Left colon (tissue), 2 donors: ENCODE measurements around the gene MMEL1. TPM values are rescaled to one million over a fixed set of nuclear protein-coding genes. Genes with fewer than 3 reads are reported as not detected.
"Not testable (repeated sequence)": the region's sequence is repeated elsewhere in the genome, so short reads cannot be mapped to it uniquely, and the experiment has no call there.

ENCODE experiments used
- ATAC-seq: fragments of 200-7000 bp; cut with Tn5 transposase; one replicate; pipeline ENCODE4 v1.9.1; 2020; ENCODE audit warnings: mild to moderate bottlenecking, moderate library complexity
- DNase-seq, 2 donors: peaks; one replicate each; pipeline ENCODE4 v3.0.0-alpha.2; 2020
- intact Hi-C, 2 donors: fragments of 100-400 bp; cut with DNase I in 1 of 2; cut with micrococcal nuclease in 1 of 2; formaldehyde crosslinking; loops; one replicate each; pipeline versions ENCODE4 v1.11.2 to v1.14.0; 2022; cut with DNase I, micrococcal nuclease
- long read RNA-seq: library from polyadenylated mRNA; unstranded; transcript quantifications from one replicate; pipeline ENCODE4 v2.0.0, GENCODE V29; 2021
- total RNA-seq, 2 donors: library from RNA; stranded (reverse); fragmentation: NEBNext Ultra II Directional; extraction: Animal tissue kit (Norgen Biotek cat#: 25700); gene quantifications; one replicate each; pipeline ENCODE4 v1.2.1, GENCODE V29; 2021
- donor health status: DM: no; HTN: no; CAD: no.
- donor health status: DM: yes; HTN: yes; CAD: no.

Gene MMEL1
- total RNA-seq: 10 to 100 TPM in 1 of 2 donors, 1 to 10 TPM in 1; 7.8 to 11.5 TPM
- long read RNA-seq, partial matches to known transcripts: 1 of 5 reads
- long read RNA-seq, other reads (novel, unspliced or antisense): 4 of 5 reads

DNA sequence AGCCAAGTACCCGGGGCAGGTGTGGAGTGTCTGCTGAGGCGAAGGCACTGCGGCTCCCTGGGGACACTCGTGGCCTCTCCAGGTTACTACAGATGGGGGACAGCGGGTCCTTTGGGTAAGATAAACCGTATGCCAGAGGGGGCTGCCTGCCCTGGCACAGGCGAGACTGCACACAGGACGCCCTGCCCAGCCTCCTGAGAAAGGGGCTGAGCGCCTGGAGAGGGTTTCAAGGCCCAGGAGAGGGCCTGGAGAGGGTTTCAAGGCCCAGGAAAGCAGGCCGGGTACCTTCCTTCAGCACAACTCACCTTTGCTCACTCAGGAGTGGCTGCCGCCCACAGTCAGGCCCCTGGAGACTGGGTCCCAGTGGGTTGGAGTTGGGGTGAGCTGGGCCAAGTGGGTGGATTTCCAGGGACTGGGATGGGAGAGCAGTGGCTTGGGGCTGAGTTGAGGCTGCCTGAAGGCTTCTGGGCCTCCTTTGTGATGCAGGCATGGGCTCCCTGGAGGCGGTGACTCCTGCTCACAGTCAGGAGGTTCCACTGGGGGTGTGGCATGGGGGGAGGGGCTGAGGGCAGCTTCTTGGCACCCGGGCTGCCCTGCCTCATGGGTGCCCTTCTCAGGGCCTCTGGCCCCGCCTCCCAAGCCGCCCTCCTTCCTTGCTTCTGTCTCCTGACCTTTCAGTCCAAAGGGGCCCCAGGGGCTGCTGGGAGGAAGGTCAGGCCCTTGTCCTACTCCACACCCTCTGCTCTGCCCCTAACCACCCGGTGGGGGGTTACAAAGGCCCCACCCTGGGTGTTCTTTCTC, at the start of gene MMEL1:
Gene MMEL1, minus strand, starts transcription at position 456 of the 801 bp plus-strand sequence. CDS start 3,532 bp downstream, outside the sequence.
- intact Hi-C loops: no loop called here
- peak; percentile 67 to 68 for DNase-seq
- peak; percentile 54 for ATAC-seq

GRCh38 chr1:2676726-2677125, 43.9 kb upstream of the MMEL1 start:
- DNase-seq, intact Hi-C loops, ATAC-seq: not testable (repeated sequence)

DNA sequence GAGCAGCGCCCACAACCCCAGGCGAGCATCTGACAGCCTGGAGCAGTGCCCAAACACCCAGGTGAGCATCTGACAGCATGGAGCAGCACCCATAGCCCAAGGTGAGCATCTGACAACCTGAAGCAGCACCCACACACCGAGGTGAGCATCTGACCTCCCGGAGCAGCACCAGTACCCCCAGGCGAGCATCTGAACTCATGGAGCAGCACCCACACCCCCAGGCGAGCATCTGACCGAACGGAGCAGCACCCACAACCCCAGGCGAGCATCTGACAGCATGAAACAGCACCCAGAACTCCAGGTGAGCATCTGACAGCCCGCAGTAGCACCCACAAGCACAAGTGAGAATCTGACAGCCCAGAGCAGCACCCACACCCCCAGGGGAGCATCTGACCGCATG, 38.8 kb upstream of the MMEL1 start:
- peak in 1 of 2 donors; percentile 33 for DNase-seq
- ATAC-seq, intact Hi-C loops: not testable (repeated sequence)

GRCh38 chr1:2659806-2660205, 27.0 kb upstream of the MMEL1 start:
- intact Hi-C loops, ATAC-seq: not testable (repeated sequence)
- peak in 1 of 2 donors; percentile 42 for DNase-seq

- intact Hi-C loops, DNase-seq, ATAC-seq: not testable (repeated sequence)
Measured at GRCh38 chr1:2657909-2658308, 25.1 kb upstream of the MMEL1 start.

DNA sequence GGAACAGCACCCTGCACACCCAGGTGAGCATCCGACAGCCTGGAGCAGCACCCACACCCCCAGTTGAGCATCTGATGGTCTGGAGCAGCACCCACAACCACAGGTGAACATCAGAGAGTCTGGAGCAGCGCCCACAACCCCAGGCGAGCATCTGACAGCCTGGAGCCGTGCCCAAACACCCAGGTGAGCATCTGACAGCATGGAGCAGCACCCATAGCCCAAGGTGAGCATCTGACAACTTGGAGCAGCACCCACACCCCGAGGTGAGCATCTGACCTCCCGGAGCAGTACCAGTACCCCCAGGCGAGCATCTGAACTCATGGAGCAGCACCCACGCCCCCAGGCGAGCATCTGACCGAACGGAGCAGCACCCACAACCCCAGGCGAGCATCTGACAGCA, 24.3 kb upstream of the MMEL1 start:
- DNase-seq, ATAC-seq, intact Hi-C loops: not testable (repeated sequence)

- DNase-seq, intact Hi-C loops: not testable (repeated sequence)
Measured at GRCh38 chr1:2655598-2656434, 23.0 kb upstream of the MMEL1 start.

DNA sequence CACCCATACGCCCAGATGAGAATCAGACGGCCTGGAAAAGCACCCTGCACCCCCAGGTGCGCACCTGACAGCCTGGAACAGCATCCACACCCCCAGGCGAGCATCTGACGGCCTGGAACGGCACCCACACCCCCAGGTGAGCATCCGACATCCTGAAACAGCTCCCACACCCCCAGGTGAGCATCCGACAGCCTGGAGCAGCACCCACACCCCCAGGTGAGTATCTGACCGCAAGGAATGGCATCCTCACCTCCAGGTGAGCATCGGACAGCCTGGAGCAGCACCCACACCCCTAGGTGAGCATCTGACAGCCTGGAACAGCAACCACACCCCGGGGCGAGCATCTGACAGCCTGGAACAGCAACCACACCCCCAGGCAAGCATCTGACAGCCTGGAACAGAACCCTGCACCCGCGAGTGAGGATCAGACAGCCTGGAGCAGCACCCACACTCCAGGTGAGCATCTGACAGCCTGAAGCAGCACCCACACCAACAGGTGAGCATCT, 21.7 kb upstream of the MMEL1 start:
- peak in 1 of 2 donors; percentile 44 for DNase-seq
- ATAC-seq, intact Hi-C loops: not testable (repeated sequence)

More at GRCh38 chr1:2655598-2656434, 23.0 kb upstream of the MMEL1 start:
- not testable (repeated sequence) for ATAC-seq

GRCh38 chr1:2653741-2654442, 21.1 kb upstream of the MMEL1 start:
- peak; percentile 14 to 79 for DNase-seq
- intact Hi-C loops, ATAC-seq: not testable (repeated sequence)

GRCh38 chr1:2652926-2653571, 20.2 kb upstream of the MMEL1 start:
- DNase-seq: peak in 1 of 2 donors; percentile 42
- intact Hi-C loops, ATAC-seq: not testable (repeated sequence)

- intact Hi-C loops, DNase-seq, ATAC-seq: not testable (repeated sequence)
Measured at GRCh38 chr1:2652152-2652925, 19.5 kb upstream of the MMEL1 start.

DNA sequence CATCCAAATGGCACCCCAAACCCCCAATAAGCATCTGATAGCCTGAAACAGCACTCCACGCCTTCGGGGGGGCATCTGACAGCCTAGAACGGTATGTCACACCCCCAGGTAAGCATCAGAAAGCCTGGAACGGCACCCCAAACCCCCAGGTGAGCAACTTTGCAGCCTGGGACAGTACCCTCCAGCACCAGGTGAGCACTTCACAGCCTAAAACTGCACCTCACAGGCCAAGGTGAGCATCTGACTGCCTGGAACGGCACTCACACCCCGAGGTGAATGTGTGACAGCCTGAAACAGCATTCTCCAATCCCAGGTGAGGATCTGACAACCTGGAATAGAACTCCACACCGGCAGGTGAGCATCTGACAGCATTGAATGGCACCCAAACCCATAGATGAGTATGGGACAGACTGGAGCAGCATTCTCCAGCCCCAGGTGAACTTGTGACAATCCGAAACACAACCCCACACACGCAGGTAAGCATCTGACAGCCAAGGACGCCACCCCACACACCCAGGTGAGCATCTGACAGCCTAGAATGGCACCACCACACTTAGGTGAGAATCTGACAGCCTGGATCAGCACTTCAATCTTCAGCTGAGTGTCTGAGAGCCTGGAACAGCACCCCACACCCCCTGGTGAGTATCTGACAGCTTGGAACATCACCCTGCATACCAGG, 18.3 kb upstream of the MMEL1 start:
- ATAC-seq (no peak), DNase-seq (no peak)
- intact Hi-C loops: no loop called here

DNA sequence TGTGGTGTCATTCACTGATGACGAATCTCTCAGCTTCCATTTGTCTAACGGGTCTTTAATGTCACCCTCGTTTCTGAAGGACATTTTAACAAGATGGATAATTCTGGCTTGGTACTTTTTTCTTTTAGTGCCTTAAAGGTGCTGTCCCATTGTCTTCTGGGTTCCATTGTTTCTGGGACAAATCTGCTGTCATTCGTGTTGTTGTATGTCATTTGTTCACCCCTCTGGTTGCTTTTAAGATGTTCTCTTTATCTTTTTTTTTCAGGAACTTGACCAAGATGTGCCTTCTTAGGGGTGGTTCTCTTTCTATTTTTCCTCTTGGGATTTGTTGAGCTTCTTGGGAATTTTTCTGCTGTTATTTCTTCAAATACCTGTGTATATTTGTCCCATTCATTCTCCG, 14.0 kb upstream of the MMEL1 start:
- intact Hi-C loops: loop anchor here in 1 of 2 donors (10.0 kb wide), 1 partner anchor 232 kb away; the partner anchor contains the start of gene PEX10
- ATAC-seq (no peak), DNase-seq (no peak)

- DNase-seq (no peak), ATAC-seq (no peak)
- intact Hi-C loops: loop anchor here in 1 of 2 donors (10.0 kb wide), 1 partner anchor 231 kb away; the partner anchor contains the start of gene PEX10
Measured at GRCh38 chr1:2645776-2646175, 13.0 kb upstream of the MMEL1 start.

- no peak for ATAC-seq
- DNase-seq: no peak
- intact Hi-C loops: loop anchor here in 1 of 2 donors (10.0 kb wide), 1 partner anchor 230 kb away; the partner anchor contains the start of gene PEX10
Measured at GRCh38 chr1:2645143-2645542, 12.3 kb upstream of the MMEL1 start.

DNA sequence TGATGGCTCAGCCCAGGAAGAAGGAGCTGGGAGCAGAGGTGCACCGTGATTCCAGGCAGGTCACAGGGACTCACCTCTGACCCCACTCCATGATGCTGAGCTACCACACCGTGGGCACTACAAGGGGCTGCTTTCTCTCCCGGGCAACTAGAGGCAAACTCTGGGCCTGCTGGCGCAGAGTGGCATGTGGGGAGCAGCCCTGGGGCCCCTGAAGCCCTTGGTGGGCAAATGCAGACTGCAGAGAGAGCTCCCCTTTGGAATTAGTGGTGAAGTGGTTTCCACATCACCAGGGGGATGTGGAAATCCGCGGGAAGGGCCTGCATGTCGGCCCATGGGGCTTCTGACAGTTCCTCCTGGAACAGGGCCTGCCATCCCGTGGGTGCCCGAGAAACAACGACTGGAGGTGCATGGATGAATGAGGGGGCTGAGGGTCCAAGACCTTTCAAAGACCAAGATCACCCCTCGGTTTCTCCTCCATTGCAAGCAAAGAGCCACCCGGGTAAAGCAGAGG, 11.8 kb upstream of the MMEL1 start:
- intact Hi-C loops: loop anchor here in 1 of 2 donors (10.0 kb wide), 1 partner anchor 230 kb away; the partner anchor contains the start of gene PEX10

More for the DNA sequence above, 11.8 kb upstream of the MMEL1 start:
- ATAC-seq (no peak), DNase-seq (no peak)
